ENCODE results near the gene GLIS1. TPM values are rescaled to one million over a fixed set of nuclear protein-coding genes. Genes with fewer than 3 reads are reported as not detected.

The GLIS1 gene
- total RNA-seq, 2 donors from 2014 or later: not detected

- Mint-ChIP-seq H3K36me3 (ENCODE audit: insufficient read depth in 2 of 2) (no peaks in the 10 kb centered on the region), H3K27me3 (ENCODE audit: low read depth) (no peaks in the 10 kb centered on the region), H3K4me3 (no peak overlapping the region), H3K9me3 (no peaks in the 10 kb centered on the region), H3K4me1 (ENCODE audit: low read depth) (no peaks in the 10 kb centered on the region), H3K27ac (no peak overlapping the region)
- ATAC-seq (replicated peaks in 1 of 2) (no peak), DNase-seq (no peak)
Observed at GRCh38 chr1:53633073-53633704, 105.8 kb downstream of the GLIS1 start.

GRCh38 chr1:53631622-53632310 is 107.2 kb downstream of the GLIS1 start:
- Mint-ChIP-seq H3K4me1 (ENCODE audit: low read depth) (no peaks in the 10 kb centered on the region), H3K27ac (no peak overlapping the region), H3K27me3 (ENCODE audit: low read depth) (no peaks in the 10 kb centered on the region), H3K36me3 (ENCODE audit: insufficient read depth in 2 of 2) (no peaks in the 10 kb centered on the region), H3K9me3 (no peaks in the 10 kb centered on the region), H3K4me3 (no peak overlapping the region)
- ATAC-seq (replicated peaks in 1 of 2) (no peak), DNase-seq (no peak)

- H3K36me3 Mint-ChIP-seq (ENCODE audit: insufficient read depth in 2 of 2): no peaks in the 10 kb centered on the region
- H3K9me3 Mint-ChIP-seq: no peaks in the 10 kb centered on the region
- no peak overlapping the region for H3K27ac Mint-ChIP-seq
- no peaks in the 10 kb centered on the region for H3K27me3 Mint-ChIP-seq (ENCODE audit: low read depth)
- H3K4me1 Mint-ChIP-seq (ENCODE audit: low read depth): no peaks in the 10 kb centered on the region
- ATAC-seq (replicated peaks in 1 of 2): no peak
- H3K4me3 Mint-ChIP-seq: no peak overlapping the region
- no peak for DNase-seq
Observed at GRCh38 chr1:53629101-53629691, 109.8 kb downstream of the GLIS1 start.

GRCh38 chr1:53628286-53628955 is 110.5 kb downstream of the GLIS1 start:
- Mint-ChIP-seq H3K27me3 (ENCODE audit: low read depth) (no peaks in the 10 kb centered on the region), H3K36me3 (ENCODE audit: insufficient read depth in 2 of 2) (no peaks in the 10 kb centered on the region), H3K9me3 (no peaks in the 10 kb centered on the region), H3K4me1 (ENCODE audit: low read depth) (no peaks in the 10 kb centered on the region), H3K4me3 (no peak overlapping the region), H3K27ac (no peak overlapping the region)
- no peak for ATAC-seq (replicated peaks in 1 of 2)
- no peak for DNase-seq

- no peaks in the 10 kb centered on the region for H3K9me3 Mint-ChIP-seq
- no peaks in the 10 kb centered on the region for H3K27me3 Mint-ChIP-seq (ENCODE audit: low read depth)
- no peak for DNase-seq
- ATAC-seq (replicated peaks in 1 of 2): no peak
- H3K4me3 Mint-ChIP-seq: no peak overlapping the region
- no peak overlapping the region for H3K27ac Mint-ChIP-seq
- no peaks in the 10 kb centered on the region for H3K36me3 Mint-ChIP-seq (ENCODE audit: insufficient read depth in 2 of 2)
- no peaks in the 10 kb centered on the region for H3K4me1 Mint-ChIP-seq (ENCODE audit: low read depth)
Observed at GRCh38 chr1:53627666-53628065, 111.3 kb downstream of the GLIS1 start.

GRCh38 chr1:53627031-53627430 is 111.9 kb downstream of the GLIS1 start:
- no peak for DNase-seq
- H3K4me1 Mint-ChIP-seq (ENCODE audit: low read depth): no peaks in the 10 kb centered on the region
- ATAC-seq (replicated peaks in 1 of 2): no peak
- no peak overlapping the region for H3K27ac Mint-ChIP-seq
- H3K9me3 Mint-ChIP-seq: no peaks in the 10 kb centered on the region
- no peaks in the 10 kb centered on the region for H3K36me3 Mint-ChIP-seq (ENCODE audit: insufficient read depth in 2 of 2)
- no peaks in the 10 kb centered on the region for H3K27me3 Mint-ChIP-seq (ENCODE audit: low read depth)
- H3K4me3 Mint-ChIP-seq: no peak overlapping the region

GRCh38 chr1:53626616-53627015 is 112.3 kb downstream of the GLIS1 start:
- H3K4me3 Mint-ChIP-seq: no peak overlapping the region
- H3K4me1 Mint-ChIP-seq (ENCODE audit: low read depth): no peaks in the 10 kb centered on the region
- H3K36me3 Mint-ChIP-seq (ENCODE audit: insufficient read depth in 2 of 2): no peaks in the 10 kb centered on the region
- no peaks in the 10 kb centered on the region for H3K9me3 Mint-ChIP-seq
- no peak overlapping the region for H3K27ac Mint-ChIP-seq
- ATAC-seq (replicated peaks in 1 of 2) (no peak), DNase-seq (no peak)
- H3K27me3 Mint-ChIP-seq (ENCODE audit: low read depth): no peaks in the 10 kb centered on the region

GRCh38 chr1:53625766-53626520 is 113.0 kb downstream of the GLIS1 start:
- Mint-ChIP-seq H3K36me3 (ENCODE audit: insufficient read depth in 2 of 2) (no peaks in the 10 kb centered on the region), H3K4me3 (no peak overlapping the region), H3K9me3 (no peaks in the 10 kb centered on the region), H3K27me3 (ENCODE audit: low read depth) (no peaks in the 10 kb centered on the region), H3K27ac (no peak overlapping the region), H3K4me1 (ENCODE audit: low read depth) (no peaks in the 10 kb centered on the region)
- ATAC-seq (replicated peaks in 1 of 2): no peak
- DNase-seq: no peak

- no peaks in the 10 kb centered on the region for H3K4me1 Mint-ChIP-seq (ENCODE audit: low read depth)
Observed at GRCh38 chr1:53625049-53625448, 113.9 kb downstream of the GLIS1 start.

GRCh38 chr1:53622531-53622930 is 116.4 kb downstream of the GLIS1 start:
- no peaks in the 10 kb centered on the region for H3K4me1 Mint-ChIP-seq (ENCODE audit: low read depth)
- H3K27me3 Mint-ChIP-seq (ENCODE audit: low read depth): no peaks in the 10 kb centered on the region
- DNase-seq (no peak), ATAC-seq (replicated peaks in 1 of 2) (no peak)
- H3K27ac Mint-ChIP-seq: no peak overlapping the region
- H3K4me3 Mint-ChIP-seq: no peak overlapping the region
- H3K9me3 Mint-ChIP-seq: no peaks in the 10 kb centered on the region
- H3K36me3 Mint-ChIP-seq (ENCODE audit: insufficient read depth in 2 of 2): no peaks in the 10 kb centered on the region

More at GRCh38 chr1:53625049-53625448, 113.9 kb downstream of the GLIS1 start:
- no peaks in the 10 kb centered on the region for H3K9me3 Mint-ChIP-seq
- no peak overlapping the region for H3K27ac Mint-ChIP-seq
- H3K4me3 Mint-ChIP-seq: no peak overlapping the region
- DNase-seq: no peak
- H3K27me3 Mint-ChIP-seq (ENCODE audit: low read depth): no peaks in the 10 kb centered on the region
- no peak for ATAC-seq (replicated peaks in 1 of 2)
- no peaks in the 10 kb centered on the region for H3K36me3 Mint-ChIP-seq (ENCODE audit: insufficient read depth in 2 of 2)

- H3K27ac Mint-ChIP-seq: no peak overlapping the region
- no peaks in the 10 kb centered on the region for H3K27me3 Mint-ChIP-seq (ENCODE audit: low read depth)
- H3K9me3 Mint-ChIP-seq: no peaks in the 10 kb centered on the region
- no peaks in the 10 kb centered on the region for H3K36me3 Mint-ChIP-seq (ENCODE audit: insufficient read depth in 2 of 2)
- DNase-seq: no peak
- H3K4me3 Mint-ChIP-seq: no peak overlapping the region
- H3K4me1 Mint-ChIP-seq (ENCODE audit: low read depth): no peaks in the 10 kb centered on the region
- ATAC-seq (replicated peaks in 1 of 2): no peak
Observed at GRCh38 chr1:53621144-53621543, 117.8 kb downstream of the GLIS1 start.

- DNase-seq (no peak), ATAC-seq (replicated peaks in 1 of 2) (no peak)
- H3K9me3 Mint-ChIP-seq: no peaks in the 10 kb centered on the region
- no peaks in the 10 kb centered on the region for H3K4me1 Mint-ChIP-seq (ENCODE audit: low read depth)
- H3K36me3 Mint-ChIP-seq (ENCODE audit: insufficient read depth in 2 of 2): no peaks in the 10 kb centered on the region
- H3K27ac Mint-ChIP-seq: no peak overlapping the region
- H3K4me3 Mint-ChIP-seq: no peak overlapping the region
- H3K27me3 Mint-ChIP-seq (ENCODE audit: low read depth): no peaks in the 10 kb centered on the region
Observed at GRCh38 chr1:53620061-53620855, 118.7 kb downstream of the GLIS1 start.
